K562 (cell line): ENCODE data around the gene SPATA2L. TPM values are rescaled to one million over a fixed set of nuclear protein-coding genes. Genes with fewer than 3 reads are reported as not detected.

ENCODE experiments used
- BRF1 ChIP-seq: IDR thresholded peaks from 3 replicates; pipeline ENCODE4 v1.6.1; 2011; ENCODE audit warnings: borderline replicate concordance, mild to moderate bottlenecking; ENCODE audit not compliant: insufficient read length; ENCODE audit errors: extremely low read depth
- CAMTA2 ChIP-seq: fragments of 250-450 bp; sonication (Bioruptor Pico); conservative IDR thresholded peaks from 2 replicates; pipeline ENCODE4 v1.5.1; 2022
- EP400 ChIP-seq: fragments of 450-650 bp; IDR thresholded peaks from 2 replicates; pipeline ENCODE4 v1.6.1; 2017; ENCODE audit warnings: antibody characterized with exemption, mild to moderate bottlenecking, moderate library complexity
- GABPA ChIP-seq: fragments of 200-800 bp; sonication (Bioruptor generic); conservative IDR thresholded peaks from 2 replicates; pipeline ENCODE4 v1.6.1; 2016; ENCODE audit warnings: low read depth, missing genetic modification characterization, missing compliant biosample characterization
- GTF2A2 ChIP-seq: IDR thresholded peaks from 2 replicates; pipeline ENCODE4 v1.6.1; 2016; ENCODE audit warnings: mild to moderate bottlenecking, missing genetic modification characterization, missing compliant biosample characterization
- HMGN3 ChIP-seq: IDR thresholded peaks from 2 replicates; pipeline ENCODE4 v1.6.1; 2011; ENCODE audit warnings: borderline replicate concordance, low read depth, mild to moderate bottlenecking, mixed read lengths, low read length; ENCODE audit not compliant: insufficient read length; ENCODE audit errors: extremely low read depth
- HNRNPL ChIP-seq: fragments of 200-400 bp; formaldehyde crosslinking; IDR thresholded peaks from 2 replicates; pipeline ENCODE4 v1.6.1; 2017; ENCODE audit warnings: low read depth, mild to moderate bottlenecking, low read length
- HOXB6 ChIP-seq: fragments of 250-450 bp; sonication (Bioruptor Pico); IDR thresholded peaks from 2 replicates; pipeline ENCODE4 v1.5.1; 2022; ENCODE audit warnings: mild to moderate bottlenecking, borderline replicate concordance
- MED1 ChIP-seq: sonication (generic); formaldehyde crosslinking; IDR thresholded peaks from 2 replicates; pipeline ENCODE4 v1.8.1; 2023; ENCODE audit warnings: missing genetic modification reagents, borderline replicate concordance
- NRF1 ChIP-seq, 2 experiments: fragments of 450-650 bp; IDR thresholded peaks in 1 of 2; conservative IDR thresholded peaks in 1 of 2; 2 replicates each; pipeline ENCODE4 v1.6.1; 2014; ENCODE audit warnings: mild to moderate bottlenecking in 2 of 2
- POU5F1 ChIP-seq: fragments of 150-350 bp; IDR thresholded peaks from 2 replicates; pipeline ENCODE4 v1.6.1; 2014; ENCODE audit warnings: borderline replicate concordance, low read length, low read depth, mild to moderate bottlenecking; ENCODE audit not compliant: partially characterized antibody
- RHOXF2B ChIP-seq: fragments of 250-450 bp; sonication (Bioruptor Pico); conservative IDR thresholded peaks from 2 replicates; pipeline ENCODE4 v1.5.1; 2021
- SETDB1 ChIP-seq: IDR thresholded peaks from one replicate; pipeline ENCODE4 v1.6.1; 2012; ENCODE audit warnings: low read length, control low read depth, inconsistent platforms
- SIN3B ChIP-seq: fragments of 450-650 bp; IDR thresholded peaks from 2 replicates; pipeline ENCODE4 v1.6.1; 2017; ENCODE audit warnings: low read depth, mild to moderate bottlenecking, moderate library complexity
- SMAD3 ChIP-seq: fragments of 450-650 bp; formaldehyde crosslinking; conservative IDR thresholded peaks from 2 replicates; pipeline ENCODE4 v1.4.0; 2020; ENCODE audit warnings: mild to moderate bottlenecking
- SREBF1 ChIP-seq: fragments of 150-350 bp; IDR thresholded peaks from 2 replicates; pipeline ENCODE4 v1.6.1; 2014; ENCODE audit warnings: antibody characterized with exemption, low read depth, low read length, borderline replicate concordance
- TEAD4 ChIP-seq, 2 experiments: sonication (generic) in 1 of 2; formaldehyde crosslinking in 1 of 2; IDR thresholded peaks; 2 replicates each; pipeline versions ENCODE4 v1.6.1 to v1.8.0; 2012 to 2022; ENCODE audit warnings: borderline replicate concordance in 1 of 2, inconsistent platforms in 1 of 2, low read length in 1 of 2, mild to moderate bottlenecking in 1 of 2, missing genetic modification reagents in 1 of 2
- U2AF1 ChIP-seq: fragments of 200-400 bp; formaldehyde crosslinking; optimal IDR thresholded peaks from 2 replicates; pipeline ENCODE3; 2017; ENCODE audit warnings: mild to moderate bottlenecking, low read depth, low read length, moderate library complexity
- U2AF2 ChIP-seq: fragments of 200-400 bp; formaldehyde crosslinking; optimal IDR thresholded peaks from 2 replicates; pipeline ENCODE3; 2017; ENCODE audit warnings: low read depth, mild to moderate bottlenecking, low read length
- ZBED1 ChIP-seq: IDR thresholded peaks from 2 replicates; pipeline ENCODE4 v1.6.1; 2014
- ZBTB8A ChIP-seq: fragments of 450-650 bp; IDR thresholded peaks from 2 replicates; pipeline ENCODE4 v1.6.1; 2018; ENCODE audit warnings: mild to moderate bottlenecking, moderate library complexity; ENCODE audit not compliant: partially characterized antibody
- ZNF232 ChIP-seq: sonication (generic); formaldehyde crosslinking; IDR thresholded peaks from 2 replicates; pipeline ENCODE4 v1.8.0; 2022; ENCODE audit warnings: mild to moderate bottlenecking, missing genetic modification reagents
- ZNF436 ChIP-seq: fragments of 250-450, 450-650 bp; sonication (Bioruptor Pico); formaldehyde crosslinking; IDR thresholded peaks from 2 replicates; pipeline ENCODE4 v1.7.0; 2020; ENCODE audit warnings: mild to moderate bottlenecking
- polyA plus RNA-seq, 8 experiments: library from polyadenylated mRNA; depleted of rRNA in 4 of 8; stranded (reverse) in 5 of 8; unstranded in 3 of 8; fragments of >200 nt; fragmentation: Nextera tagmentation in 2 of 8; fragmentation: Illumina TruSeq in 1 of 8; extraction: Ambion mirVana in 2 of 8; extraction: Trizol in 1 of 8; gene quantifications; 2 replicates each; pipeline versions ENCODE4 v1.2.1 to v1.2.3, GENCODE V29; 2011 to 2014; ENCODE audit warnings: inconsistent platforms in 1 of 8, missing spikeins in 1 of 8
- total RNA-seq, 7 experiments: library from RNA; depleted of rRNA in 6 of 7; stranded (reverse); fragments of >200 nt in 6 of 7; fragmentation: Illumina TruSeq in 2 of 7; extraction: Trizol in 2 of 7; gene quantifications; 2 replicates each; pipeline versions ENCODE4 v1.2.1 to v1.2.3, GENCODE V29; 2011 to 2021; ENCODE audit warnings: low replicate concordance in 1 of 7
- TF ChIP-seq, protein P1 (sequence below), 3 experiments: fragments of 200-800 bp in 1 of 3; sonication (Bioruptor generic) in 1 of 3; sonication (generic) in 1 of 3; formaldehyde crosslinking in 1 of 3; IDR thresholded peaks; 2 replicates each; pipeline versions ENCODE4 v1.6.1 to v1.8.0; 2016 to 2022; ENCODE audit warnings: mild to moderate bottlenecking in 2 of 3, missing compliant biosample characterization in 2 of 3, missing genetic modification characterization in 2 of 3, missing genetic modification reagents in 1 of 3
- TF ChIP-seq, protein P2 (sequence below): fragments of 250-450 bp; sonication (Bioruptor Pico); IDR thresholded peaks from 2 replicates; pipeline ENCODE4 v1.8.0; 2021; ENCODE audit warnings: borderline replicate concordance, mild to moderate bottlenecking, moderate library complexity; ENCODE audit not compliant: poor library complexity, severe bottlenecking
- TF ChIP-seq, protein P3 (sequence below): sonication (generic); formaldehyde crosslinking; IDR thresholded peaks from 2 replicates; pipeline ENCODE4 v1.8.1; 2022; ENCODE audit warnings: missing genetic modification reagents

The SPATA2L gene
- total and polyA plus RNA-seq, 9 of the 15 experiments (the other 6 are each of a cell fraction or from before 2014, with no cell fraction given): 0.13 to 19.2 (median 4.8) TPM; not detected in 1

DNA sequence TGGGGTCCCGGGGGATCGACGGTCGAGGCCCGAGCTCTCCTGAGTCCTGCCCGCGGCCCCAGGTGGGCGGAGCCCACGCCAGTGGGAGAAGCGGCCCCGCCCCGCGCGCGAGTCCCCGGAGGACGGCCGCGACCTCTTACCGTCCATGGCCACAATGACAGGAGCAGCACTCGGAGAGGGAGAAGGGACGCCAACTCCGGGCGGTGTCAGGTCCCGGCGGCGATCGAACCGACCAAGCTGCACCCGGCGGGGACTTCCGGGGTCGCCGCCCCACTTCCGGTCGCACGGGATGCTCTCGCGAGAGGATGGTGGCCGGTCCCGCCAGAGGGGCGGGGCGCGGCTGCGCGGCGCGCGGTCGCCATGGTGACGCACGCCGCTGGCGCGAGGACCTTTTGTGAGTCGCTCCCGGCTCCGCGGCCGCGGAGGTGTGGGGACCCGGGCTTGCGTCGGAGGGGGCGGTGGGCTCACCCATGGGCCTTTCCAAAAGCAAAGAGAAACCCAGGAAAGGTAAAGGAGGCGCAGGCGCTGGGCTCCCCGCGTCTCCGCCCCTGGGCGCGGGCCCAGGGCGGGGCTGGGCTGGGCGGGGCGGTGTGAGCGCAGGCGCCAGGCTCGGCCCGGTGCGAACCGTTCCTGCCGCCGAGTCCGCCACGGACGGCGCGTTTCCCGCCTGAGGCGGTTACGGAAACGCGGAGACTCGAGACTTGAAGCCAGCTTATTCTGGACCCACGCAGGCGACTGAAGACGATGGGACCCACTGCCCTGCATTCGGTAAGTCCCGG, 43.9 kb downstream of the SPATA2L start, which contains the start of the genes CHMP1A and SPATA33 (continued):
- TF ChIP-seq, protein P1, sequence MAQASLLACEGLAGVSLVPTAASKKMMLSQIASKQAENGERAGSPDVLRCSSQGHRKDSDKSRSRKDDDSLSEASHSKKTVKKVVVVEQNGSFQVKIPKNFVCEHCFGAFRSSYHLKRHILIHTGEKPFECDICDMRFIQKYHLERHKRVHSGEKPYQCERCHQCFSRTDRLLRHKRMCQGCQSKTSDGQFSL (CRISPR knock-in tag; IDR thresholded peaks at IDR 0.05): no peak; the same call in 1 of the 2 replicates
- TF ChIP-seq, protein P1 (tag; IDR thresholded peaks at IDR 0.05): no peak
- TF ChIP-seq ZBED1 (no peak), MED1 (CRISPR knock-in tag) (no peak), CAMTA2 (CRISPR knock-in tag) (no peak), U2AF2 (no peak), HOXB6 (no peak), ZNF232 (CRISPR knock-in tag) (no peak), BRF1 (no peak), EP400 (peak; percentile 76; the same call in 1 of the 2 replicates), SETDB1 (no peak), GABPA (tag) (peak; percentile 98), GTF2A2 (tag) (no peak), HNRNPL (no peak), HMGN3 (peak; percentile 52), NRF1 (conservative IDR thresholded peaks at IDR 0.05 in 1 of 2, IDR thresholded peaks at IDR 0.05 in 1 of 2) (peak; percentile 90 to 91), ZNF436 (no peak), U2AF1 (no peak), RHOXF2B (CRISPR knock-in tag) (no peak), ZBTB8A (no peak), SREBF1 (no peak), POU5F1 (peak; percentile 24), SMAD3 (CRISPR knock-in tag) (no peak), SIN3B (peak; percentile 79), TEAD4 (IDR thresholded peaks at IDR 0.05; ENCODE audit: low read length) (no peak), TEAD4 (CRISPR knock-in tag; IDR thresholded peaks at IDR 0.05; ENCODE audit: borderline replicate concordance) (no peak)
- TF ChIP-seq, protein P2, sequence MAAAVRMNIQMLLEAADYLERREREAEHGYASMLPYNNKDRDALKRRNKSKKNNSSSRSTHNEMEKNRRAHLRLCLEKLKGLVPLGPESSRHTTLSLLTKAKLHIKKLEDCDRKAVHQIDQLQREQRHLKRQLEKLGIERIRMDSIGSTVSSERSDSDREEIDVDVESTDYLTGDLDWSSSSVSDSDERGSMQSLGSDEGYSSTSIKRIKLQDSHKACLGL: peak; percentile 39
- TF ChIP-seq, protein P3, sequence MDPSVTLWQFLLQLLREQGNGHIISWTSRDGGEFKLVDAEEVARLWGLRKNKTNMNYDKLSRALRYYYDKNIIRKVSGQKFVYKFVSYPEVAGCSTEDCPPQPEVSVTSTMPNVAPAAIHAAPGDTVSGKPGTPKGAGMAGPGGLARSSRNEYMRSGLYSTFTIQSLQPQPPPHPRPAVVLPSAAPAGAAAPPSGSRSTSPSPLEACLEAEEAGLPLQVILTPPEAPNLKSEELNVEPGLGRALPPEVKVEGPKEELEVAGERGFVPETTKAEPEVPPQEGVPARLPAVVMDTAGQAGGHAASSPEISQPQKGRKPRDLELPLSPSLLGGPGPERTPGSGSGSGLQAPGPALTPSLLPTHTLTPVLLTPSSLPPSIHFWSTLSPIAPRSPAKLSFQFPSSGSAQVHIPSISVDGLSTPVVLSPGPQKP (CRISPR knock-in tag): 0 out of 2 replicates have a peak, but pooled peaks have one; percentile 81
